ENCODE data around the gene CNOT8. TPM values are rescaled to one million over a fixed set of nuclear protein-coding genes. Genes with fewer than 3 reads are reported as not detected.

The CNOT8 gene
- total and polyA plus RNA-seq, 11 donors, result 11.5 to 45.6 (median 25.2) TPM

DNA sequence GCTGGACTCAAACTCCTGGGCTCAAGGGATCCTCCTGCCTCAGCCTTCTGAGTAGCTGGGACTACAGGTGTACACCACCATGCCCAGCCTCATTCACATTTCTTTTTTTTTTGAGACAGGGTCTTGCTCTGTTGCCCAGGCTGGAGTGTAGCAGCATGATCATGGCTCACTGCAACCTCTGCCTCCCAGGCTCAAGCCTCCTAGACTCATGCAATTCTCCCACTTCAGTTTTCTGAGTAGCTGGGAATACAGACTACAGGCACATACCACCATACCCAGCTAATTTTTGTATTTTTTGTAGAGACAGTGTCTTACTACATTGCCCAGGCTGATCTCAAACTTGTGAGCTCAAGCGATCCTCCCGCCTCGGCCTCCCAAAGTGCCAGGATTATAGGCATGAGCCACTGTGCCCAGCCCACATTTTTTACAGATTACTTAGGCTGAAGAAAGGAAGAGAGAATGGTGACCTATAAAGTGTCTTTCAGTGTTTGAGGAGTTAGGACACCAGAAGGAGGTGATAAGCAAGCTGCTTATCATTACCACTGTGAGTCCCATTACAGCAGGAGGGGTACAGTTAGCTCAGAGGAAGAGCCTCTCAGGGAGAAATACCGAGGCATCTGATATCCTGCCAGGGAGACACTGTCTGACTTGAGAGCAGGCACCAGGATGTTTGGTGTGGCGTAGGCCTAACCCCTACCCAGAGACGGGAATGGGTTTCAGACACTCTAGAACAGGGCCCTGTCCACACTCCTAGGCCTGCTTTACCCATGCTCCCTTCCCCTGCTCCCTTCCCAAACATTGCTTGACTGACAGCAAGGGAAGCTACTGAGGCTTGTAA, 17.8 kb upstream of the CNOT8 start:
- peaks cover 0 to 36% (median 9%) of the 10 kb centered on the region in 12 donors for H3K4me1 ChIP-seq

DNA sequence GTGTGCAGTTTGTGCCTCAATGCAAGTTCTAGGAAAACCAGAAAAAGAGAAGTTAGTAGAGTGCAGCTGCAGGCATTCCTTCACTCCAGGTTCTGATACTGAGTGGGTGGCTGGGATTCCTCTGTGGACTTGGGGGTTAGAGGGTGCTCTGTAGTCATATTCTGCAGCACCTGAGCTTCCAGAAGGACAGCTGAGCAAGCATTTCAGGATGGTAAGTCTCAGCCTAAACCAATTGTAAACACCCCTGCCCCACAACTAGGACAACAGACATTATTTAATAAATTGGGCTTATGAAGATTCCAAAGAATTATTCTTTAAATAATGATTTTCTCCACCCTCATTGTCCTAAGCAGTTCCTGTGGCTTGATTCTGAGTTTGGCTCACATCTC, 17.2 kb upstream of the CNOT8 start:
- ATAC-seq (no peak), DNase-seq (no peak)
- Histone ChIP-seq H3K4me1 (peaks cover 0 to 35% (median 8%) of the 10 kb centered on the region in 12 donors), H3K27ac (peak overlapping the region in 2 of 12 donors; percentile 5 to 24), H3K27me3 (no peaks in the 10 kb centered on the region), H3K4me3 (no peak overlapping the region), H3K9me3 (no peaks in the 10 kb centered on the region), H3K36me3 (peaks cover 0 to 57% (median 26%) of the 10 kb centered on the region in 9 donors)
- intact Hi-C loops (cut with DNase I), result no loop called here
- TF ChIP-seq POLR2A (IDR thresholded peaks at IDR 0.05), result no peak
- TF ChIP-seq, protein P1, sequence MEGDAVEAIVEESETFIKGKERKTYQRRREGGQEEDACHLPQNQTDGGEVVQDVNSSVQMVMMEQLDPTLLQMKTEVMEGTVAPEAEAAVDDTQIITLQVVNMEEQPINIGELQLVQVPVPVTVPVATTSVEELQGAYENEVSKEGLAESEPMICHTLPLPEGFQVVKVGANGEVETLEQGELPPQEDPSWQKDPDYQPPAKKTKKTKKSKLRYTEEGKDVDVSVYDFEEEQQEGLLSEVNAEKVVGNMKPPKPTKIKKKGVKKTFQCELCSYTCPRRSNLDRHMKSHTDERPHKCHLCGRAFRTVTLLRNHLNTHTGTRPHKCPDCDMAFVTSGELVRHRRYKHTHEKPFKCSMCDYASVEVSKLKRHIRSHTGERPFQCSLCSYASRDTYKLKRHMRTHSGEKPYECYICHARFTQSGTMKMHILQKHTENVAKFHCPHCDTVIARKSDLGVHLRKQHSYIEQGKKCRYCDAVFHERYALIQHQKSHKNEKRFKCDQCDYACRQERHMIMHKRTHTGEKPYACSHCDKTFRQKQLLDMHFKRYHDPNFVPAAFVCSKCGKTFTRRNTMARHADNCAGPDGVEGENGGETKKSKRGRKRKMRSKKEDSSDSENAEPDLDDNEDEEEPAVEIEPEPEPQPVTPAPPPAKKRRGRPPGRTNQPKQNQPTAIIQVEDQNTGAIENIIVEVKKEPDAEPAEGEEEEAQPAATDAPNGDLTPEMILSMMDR (IDR thresholded peaks at IDR 0.05), result no peak

More for the DNA sequence above, 17.8 kb upstream of the CNOT8 start:
- no peaks in the 10 kb centered on the region for H3K9me3 ChIP-seq
- intact Hi-C loops (cut with DNase I), result no loop called here
- no peak overlapping the region for H3K4me3 ChIP-seq
- ATAC-seq (peak in 3 of 4 donors; percentile 27 to 43 (median 34)), DNase-seq (no peak)
- H3K27ac ChIP-seq, result peak overlapping the region in 3 of 12 donors; percentile 5 to 24 (median 23)
- H3K27me3 ChIP-seq, result no peaks in the 10 kb centered on the region
- no peak for TF ChIP-seq POLR2A (IDR thresholded peaks at IDR 0.05)
- TF ChIP-seq, protein P1 (IDR thresholded peaks at IDR 0.05), result no peak
- H3K36me3 ChIP-seq, result peaks cover 0 to 58% (median 26%) of the 10 kb centered on the region in 9 donors
- WGBS, 4 donors, result 67 to 74% (median 69%) methylated on average over 6 of the region's 6 CpGs

DNA sequence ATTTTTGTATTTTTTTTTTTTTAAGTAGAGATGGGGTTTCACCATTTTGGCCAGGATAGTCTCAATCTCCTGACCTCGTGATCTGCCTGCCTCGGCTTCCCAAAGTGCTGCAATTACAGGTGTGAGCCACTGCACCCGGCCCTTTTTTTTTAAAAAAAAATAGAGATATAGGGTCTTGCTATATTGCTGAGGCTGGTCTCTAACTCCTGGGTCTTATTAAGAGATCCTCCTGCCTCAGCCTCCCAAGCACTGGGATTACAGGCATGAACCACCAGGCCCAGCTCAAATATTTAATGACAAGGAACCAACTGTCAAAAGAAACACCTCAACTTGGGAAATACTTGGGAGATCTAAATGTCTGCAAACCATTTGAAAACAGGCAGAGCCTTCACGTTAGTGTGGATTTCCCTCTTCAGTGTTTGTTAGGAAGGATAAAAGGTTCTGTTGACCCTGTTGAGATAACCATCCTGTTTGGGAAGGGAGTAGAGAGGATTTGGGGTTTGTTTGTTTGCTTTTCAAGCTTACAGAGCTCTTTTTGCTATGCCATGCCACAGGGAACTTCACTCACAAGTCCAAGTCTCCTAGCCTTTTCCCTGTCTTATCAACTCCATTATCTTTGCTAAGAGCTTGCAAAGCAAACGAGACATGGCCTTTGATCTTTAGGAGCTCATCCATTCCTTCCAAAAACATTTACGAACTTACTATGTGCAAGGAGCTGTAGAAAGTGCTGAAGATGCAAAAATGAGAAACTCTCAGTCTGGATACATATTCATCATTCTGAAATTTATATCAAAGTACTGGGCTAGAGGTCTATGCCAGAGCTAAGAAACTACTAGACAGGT, 15.5 kb upstream of the CNOT8 start:
- Histone ChIP-seq H3K36me3 (peaks cover 0 to 40% (median 12%) of the 10 kb centered on the region in 9 donors), H3K4me3 (no peak overlapping the region), H3K27me3 (no peaks in the 10 kb centered on the region), H3K27ac (peak overlapping the region in 1 of 12 donors; percentile 26), H3K4me1 (peaks cover 0 to 40% (median 8%) of the 10 kb centered on the region in 12 donors), H3K9me3 (no peaks in the 10 kb centered on the region)
- whole genome bisulfite sequencing, 4 donors, result 79 to 86% (median 84%) methylated on average over 6 of the region's 6 CpGs
- TF ChIP-seq POLR2A (IDR thresholded peaks at IDR 0.05), result no peak
- TF ChIP-seq, protein P1 (IDR thresholded peaks at IDR 0.05), result no peak
- ATAC-seq (no peak), DNase-seq (no peak)
- intact Hi-C loops (cut with DNase I), result no loop called here

DNA sequence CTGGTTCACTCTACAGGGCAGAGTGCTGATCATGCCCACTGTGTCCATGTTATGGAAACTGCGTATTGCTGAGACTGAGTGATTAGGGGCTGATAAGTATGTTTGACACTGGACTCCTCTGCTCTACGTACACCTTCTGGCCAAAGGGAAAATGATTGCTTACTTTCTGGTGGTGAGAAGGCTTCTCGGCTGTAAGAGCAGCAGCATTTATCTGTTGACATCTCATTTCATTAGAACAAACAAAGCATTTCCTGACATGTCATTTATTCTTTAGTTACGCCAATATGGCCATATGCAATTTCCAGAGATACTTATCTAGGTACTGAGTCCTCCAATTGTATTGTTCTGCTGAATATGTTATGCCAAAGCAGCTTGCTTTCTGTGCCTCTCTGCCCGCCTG, 13.6 kb upstream of the CNOT8 start:
- peaks cover 3 to 58% (median 13%) of the 10 kb centered on the region in 12 donors for H3K4me1 ChIP-seq
- TF ChIP-seq, protein P1 (IDR thresholded peaks at IDR 0.05), result no peak
- peak in 1 of 2 donors; percentile 7 for TF ChIP-seq POLR2A (IDR thresholded peaks at IDR 0.05)
- ATAC-seq (peak in 1 of 4 donors; percentile 24), DNase-seq (no peak)
- H3K27me3 ChIP-seq, result no peaks in the 10 kb centered on the region
- no peak overlapping the region for H3K4me3 ChIP-seq
- H3K27ac ChIP-seq, result no peak overlapping the region
- intact Hi-C loops (cut with DNase I), result no loop called here
- H3K36me3 ChIP-seq, result peaks cover 0 to 21% (median 0%) of the 10 kb centered on the region in 9 donors
- H3K9me3 ChIP-seq, result no peaks in the 10 kb centered on the region
- 63 to 67% (median 65%) methylated on average over 5 of the region's 5 CpGs for WGBS, 4 donors

Measured in heart left ventricle (tissue), 16 donors.